CD4-positive, alpha-beta T cell treated with Interleukin-15 for 1 hour (primary cell): ENCODE results near the gene CUEDC1.

ENCODE experiments used
- DNase-seq: peaks from one replicate; pipeline ENCODE4 v3.0.0-alpha.2; 2020

Gene CUEDC1

DNA sequence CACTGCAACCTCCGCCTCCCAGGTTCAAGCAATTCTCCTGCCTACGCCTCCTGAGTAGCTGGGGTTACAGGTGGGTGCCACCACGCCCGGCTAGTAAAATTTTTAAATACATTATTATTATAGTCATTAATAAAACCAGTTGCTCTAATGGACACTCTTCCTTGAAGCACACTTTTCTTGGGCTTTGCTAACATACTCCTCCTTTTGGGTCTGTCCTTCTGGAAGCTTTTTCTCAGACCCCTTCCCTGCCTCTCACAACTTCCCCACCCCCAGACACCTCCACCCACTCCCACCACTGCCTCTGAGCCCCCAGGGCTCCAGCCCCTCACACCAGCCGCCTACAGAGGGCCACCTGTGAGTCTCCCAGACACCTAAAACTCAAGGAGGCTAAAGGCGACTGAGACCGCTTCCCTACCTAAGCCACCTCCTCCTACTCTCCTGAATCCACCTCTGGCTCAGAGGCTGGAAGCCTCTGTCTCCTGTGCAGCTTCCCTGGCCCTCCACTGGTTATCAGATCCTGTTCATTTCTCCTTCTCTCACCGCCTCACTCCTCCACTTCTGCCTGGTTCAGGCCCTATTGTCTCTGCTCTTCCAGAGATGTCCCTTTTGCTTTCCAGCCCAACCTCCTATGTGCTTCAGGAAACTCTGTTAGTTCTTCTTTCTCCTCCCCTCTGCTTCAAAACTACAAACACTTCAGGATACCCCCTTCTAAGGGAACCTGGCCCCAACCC, 2.1 kb upstream of the CUEDC1 start:
- DNase-seq = no peak

DNA sequence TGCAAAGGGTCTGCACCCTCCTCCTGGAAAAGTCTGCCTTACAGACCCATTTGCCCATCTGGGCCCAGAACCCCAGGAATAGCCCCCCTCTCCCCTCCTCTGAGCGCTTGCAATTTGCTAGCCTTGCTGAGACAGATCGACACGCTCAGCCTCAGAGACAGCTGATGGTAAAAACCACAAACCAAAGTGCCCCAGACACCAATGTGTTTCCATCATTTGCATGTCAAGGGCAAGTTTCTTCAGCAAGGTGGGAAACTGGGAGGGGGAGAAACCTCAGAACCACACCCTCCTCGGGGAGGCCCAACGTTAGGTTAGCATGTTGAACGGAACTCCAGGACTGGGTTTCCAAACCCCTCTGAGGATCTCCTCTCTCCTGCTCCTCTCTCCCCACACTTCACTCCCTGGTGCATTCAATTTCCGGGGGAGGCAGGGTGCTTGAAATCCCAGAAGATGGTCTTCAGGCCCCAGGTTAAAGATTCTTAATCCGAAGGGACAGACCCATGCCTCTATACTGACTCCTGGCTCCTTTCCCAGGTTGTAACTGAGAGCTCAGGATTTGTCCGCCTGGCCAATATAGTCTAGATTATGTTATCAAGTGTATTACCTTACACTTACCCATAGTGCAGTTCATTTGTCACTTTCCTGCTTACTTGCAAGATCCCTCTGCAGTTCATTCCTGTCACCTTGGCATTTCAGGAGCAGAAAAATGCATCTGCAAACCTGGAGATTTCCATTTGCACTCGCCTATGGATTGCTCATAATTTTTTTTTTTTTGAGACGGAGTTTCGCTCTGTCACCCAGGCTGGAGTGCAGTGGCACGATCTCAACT, 1.3 kb upstream of the CUEDC1 start:
- DNase-seq = peak; percentile 41

DNA sequence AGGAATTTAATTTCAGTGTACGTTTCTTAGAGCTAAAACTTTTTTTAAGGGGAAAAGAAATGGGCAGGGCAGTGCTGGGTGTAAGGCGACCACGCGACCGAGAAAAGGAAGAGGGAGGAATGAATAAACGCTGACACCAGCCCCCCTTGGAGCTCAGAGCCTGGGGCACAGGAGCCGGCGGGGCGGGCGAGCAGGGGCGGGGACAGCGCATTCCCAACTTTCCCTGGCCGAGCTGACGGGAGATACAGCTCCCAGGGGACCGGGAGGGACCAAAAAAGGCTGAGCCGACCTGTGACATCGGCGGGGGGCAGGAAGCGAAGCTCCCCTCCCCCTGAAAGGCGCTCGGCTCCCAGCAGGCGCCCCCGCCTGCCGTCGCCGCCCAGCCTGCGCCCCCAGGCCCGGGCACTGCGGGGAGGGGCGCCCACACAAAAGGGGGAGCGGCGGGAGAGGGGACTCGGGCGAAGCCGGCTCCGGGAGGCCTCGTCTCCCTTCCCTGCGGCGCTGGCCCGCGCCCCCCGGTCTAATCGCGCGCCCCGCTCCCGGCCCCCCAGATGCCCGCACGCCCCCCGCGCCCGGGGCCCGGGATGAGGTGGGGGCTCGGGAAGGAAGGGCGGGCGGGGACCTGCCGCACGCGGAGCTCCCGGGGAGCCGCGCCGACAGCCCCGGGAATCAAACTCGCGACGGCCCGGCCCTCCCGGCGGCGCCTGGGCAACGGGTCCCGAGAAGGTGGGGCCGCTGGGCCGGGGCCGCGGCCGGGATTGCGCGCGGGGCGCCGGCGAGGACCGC, 622 bp downstream of the CUEDC1 start:
- DNase-seq = no peak

DNA sequence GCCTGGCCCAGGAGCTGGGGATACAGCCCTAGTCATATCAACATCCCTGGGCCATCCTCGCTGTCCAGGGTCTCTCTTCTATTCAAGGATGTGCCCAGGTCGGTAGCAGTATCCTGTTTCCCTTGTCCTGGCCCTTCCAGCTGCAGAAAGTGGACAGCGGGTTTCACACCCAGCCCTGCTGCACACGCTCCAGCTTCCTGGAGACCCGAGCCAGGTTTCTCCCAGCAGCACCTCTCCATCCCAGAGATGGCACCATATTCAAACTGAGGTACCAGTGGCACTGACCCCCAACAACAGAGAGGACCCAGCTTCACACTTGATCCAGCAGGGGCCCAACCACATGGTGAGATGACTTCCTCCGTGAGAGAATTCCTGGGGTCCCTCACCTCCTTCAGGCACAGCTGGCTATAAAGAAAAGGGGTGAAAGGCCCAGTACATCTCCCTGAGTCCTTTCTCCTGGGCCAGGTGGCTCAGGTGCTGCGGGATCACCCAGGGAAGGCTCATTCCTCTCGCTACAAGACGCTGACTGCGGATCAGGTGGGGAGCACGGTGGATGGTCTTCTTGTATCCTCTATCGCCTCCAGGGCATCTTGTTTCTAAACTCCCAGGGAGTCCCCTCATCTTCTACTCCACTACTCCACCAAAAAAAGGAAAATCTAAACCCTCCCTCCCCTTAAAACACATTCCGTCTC, 1.4 kb downstream of the CUEDC1 start:
- DNase-seq = no peak

DNA sequence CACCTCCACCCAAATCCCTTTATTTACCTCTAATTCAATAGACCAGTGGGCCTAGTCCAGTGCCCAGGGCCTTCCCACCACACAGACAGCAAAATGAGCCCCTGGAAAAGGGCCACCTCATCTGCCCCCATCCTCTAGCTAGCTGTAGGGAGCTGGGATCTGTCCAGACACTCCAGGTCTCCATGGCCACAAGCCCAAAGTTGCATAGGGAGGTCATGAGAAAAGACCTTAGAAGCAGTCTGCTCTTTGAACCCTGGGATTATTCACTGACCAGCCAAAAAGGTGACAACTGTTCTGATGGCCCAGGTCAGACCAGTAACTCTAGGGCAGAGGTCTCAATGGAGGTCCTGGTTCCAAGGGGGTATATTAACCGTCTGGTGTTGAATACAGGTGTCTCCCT, 2.0 kb downstream of the CUEDC1 start:
- DNase-seq = no peak

- DNase-seq = no peak
Measured at GRCh38 chr17:57949649-57950048, 5.6 kb downstream of the CUEDC1 start.

DNA sequence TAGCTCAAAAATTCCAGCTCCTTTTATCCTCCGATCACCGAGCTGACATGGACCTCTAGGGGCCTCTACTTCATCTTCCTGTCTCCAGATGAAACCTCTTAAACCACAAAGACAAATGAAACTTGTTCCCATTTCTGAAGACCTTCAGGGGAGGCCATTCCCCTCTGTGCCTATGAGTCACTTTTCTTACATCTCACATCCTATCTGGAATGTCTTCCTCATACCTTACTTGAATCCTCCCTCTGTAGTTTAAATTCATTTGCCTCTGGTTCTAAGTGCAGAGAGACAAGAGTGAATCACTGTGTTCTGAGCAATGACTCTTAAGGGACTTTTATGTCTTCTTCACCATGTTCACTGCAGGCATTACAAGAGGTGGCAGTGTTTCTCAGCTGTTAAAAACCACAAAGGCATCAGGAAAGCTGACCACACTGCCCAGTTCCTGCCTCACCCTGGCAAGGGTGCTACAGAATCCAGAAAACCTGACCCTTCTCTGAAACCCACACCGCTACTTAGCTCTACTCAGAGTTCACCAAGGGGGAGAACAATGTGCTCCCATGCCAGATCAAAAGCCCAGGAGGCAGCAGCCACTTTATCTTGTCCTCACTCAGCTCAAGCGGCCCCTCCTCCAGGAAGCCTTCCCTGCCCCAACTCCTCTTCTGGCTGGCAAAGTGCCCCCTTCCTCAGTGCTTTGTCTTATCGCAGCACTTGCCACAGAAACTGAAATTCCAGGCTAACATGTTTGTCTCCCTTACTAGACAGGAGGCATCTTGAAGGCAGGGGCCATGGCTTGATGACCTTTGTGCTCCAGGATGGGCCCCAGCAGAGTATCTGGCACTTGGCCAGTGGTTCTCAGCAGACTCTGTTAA, 6.4 kb downstream of the CUEDC1 start:
- DNase-seq = peak; percentile 21

- DNase-seq = no peak
Measured at GRCh38 chr17:57948169-57948554, 7.0 kb downstream of the CUEDC1 start.

DNA sequence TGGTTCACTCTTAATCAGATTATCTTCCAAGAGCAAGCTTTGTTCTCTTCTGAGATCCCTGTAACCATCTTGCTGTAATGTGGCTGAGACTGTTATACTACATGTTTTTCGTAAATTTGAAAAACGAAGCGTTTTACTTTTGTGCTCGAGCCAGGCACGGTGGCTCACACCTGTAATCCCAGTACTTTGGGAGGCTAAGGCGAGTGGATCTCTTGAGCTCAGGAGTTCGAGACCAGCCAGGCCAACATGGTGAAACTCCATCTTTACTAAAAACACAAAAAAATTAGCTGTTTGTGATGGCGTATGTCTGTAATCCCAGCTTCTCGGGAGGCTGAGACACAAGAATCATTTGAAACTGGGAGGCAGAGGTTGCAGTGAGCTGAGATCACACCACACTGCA, 7.8 kb downstream of the CUEDC1 start:
- no peak for DNase-seq

GRCh38 chr17:57946798-57947358, 8.3 kb downstream of the CUEDC1 start:
- DNase-seq = peak; percentile 64

- DNase-seq = no peak
Measured at GRCh38 chr17:57945996-57946797, 9.0 kb downstream of the CUEDC1 start.

GRCh38 chr17:57944908-57945307, 10.3 kb downstream of the CUEDC1 start:
- no peak for DNase-seq

DNA sequence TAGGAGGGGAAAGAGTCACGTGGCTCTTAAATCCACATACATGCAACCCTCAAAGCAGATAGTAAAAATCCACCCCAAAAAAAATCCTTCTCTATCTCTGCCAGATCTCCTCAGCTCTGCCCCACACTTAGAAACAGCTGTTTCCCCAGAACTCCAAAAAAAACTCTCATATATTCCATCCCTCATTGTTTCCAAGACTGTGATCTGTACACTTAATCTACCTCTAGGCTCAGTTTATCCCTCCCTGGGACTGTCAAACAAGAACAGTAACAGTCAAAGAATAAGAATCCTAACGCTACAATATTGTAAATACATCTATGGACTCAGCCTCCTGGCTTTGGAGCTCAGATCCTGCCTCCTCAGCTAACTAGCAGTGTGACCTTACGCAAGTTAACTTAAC, 11.6 kb downstream of the CUEDC1 start:
- no peak for DNase-seq

DNA sequence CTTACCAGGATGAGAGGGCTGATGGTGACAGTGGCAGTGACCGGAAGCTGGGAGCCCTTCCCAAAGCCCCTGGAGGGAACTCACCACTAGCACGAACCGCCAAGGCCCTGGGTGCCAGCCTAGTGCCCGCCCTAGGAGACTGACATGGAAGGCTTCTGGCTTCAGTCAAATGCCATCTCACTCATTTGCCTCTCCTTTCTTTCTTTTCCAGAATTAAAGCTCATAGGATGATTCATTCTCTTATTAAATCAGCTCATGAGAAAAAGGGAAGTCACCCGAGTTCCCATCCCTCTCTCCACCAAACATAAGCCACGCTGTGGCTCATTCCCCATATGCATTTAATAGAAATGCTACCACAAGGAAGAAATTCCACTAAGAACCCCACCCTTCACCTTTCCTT, 12.1 kb downstream of the CUEDC1 start:
- no peak for DNase-seq

DNA sequence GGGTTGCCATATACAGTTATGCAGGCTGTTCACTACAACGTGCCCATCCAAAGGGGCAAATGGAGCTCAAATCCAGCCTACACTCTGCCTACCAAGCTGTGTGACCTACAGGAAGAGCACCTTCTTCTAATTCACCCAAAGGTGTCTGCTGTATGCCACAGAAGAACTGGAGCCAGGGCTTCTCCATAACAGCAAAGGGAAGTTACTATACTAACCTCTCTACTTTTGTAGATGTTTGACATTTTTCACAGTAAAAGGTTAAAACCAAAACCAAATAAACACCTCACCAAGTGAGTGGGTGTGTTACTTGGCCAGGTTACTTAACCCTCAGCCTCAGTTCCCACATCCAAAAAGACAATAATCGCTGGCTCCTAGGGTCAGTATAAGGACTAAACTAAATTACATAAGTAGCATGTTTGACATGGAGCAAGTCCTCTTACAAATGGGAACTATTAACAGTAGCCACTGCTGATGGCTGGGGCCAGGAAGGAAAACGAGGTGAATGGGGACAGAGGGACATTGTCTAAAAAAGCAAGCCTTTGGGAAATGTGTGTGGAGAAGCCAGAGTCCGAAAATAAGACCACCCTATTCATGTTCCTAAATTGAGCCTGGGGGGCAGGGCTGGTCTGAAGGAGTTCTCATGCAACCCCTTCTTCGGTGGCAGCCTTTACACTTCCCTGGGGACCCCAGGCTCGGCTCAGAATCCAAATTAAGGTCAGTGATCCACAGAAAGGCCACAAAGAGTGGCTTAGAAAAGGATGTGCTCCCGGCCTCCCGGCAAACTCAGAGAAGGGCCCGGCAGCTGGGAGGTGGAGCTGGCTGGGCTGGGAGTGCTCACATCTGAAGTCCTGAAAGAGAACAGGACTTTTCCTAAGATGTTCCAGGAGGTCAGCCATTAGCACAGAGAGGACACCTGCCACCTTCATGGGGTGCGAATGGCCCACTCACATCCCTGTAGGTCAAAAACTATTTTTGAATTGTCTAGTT, 13.5 kb downstream of the CUEDC1 start:
- no peak for DNase-seq

GRCh38 chr17:57940653-57941329, 14.4 kb downstream of the CUEDC1 start:
- no peak for DNase-seq

DNA sequence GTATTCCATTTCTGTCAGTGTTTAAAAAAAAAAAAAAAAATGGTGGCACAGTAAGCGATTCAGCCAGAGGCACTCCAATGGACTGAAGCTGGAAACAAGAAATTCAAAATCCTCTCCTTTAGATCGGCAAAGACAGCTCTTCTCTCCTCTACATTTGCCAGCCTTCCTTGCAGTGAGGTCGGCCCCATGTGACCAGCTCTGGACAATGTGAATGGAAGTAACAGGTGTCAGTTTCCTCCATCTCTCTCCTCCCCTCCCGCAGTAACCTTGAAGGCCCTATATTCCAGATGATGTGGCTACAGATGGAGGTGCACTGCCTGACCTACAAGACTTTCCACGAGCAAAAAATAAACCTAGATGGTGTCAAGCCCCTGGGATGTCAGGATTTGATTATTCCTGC, 15.0 kb downstream of the CUEDC1 start:
- no peak for DNase-seq

DNA sequence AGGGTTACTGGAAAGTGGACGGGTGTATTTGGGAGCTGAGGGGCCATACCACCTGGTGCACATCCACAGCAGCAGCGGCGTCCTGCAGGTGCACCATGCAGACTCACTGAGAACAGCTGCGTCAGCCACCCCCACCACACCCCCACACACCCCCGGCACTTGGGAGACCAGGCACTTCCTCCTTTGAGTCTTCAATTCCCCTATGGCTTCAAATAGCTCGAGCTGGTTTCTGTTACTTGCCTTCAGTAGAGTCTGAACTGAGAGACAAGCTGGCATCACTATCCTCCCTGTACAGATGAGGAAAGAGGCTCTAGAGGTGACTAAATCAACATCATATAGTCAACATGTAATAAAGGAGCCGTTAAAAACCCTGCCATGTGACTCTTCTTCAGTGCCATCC, 15.4 kb downstream of the CUEDC1 start:
- DNase-seq = peak; percentile 77

DNA sequence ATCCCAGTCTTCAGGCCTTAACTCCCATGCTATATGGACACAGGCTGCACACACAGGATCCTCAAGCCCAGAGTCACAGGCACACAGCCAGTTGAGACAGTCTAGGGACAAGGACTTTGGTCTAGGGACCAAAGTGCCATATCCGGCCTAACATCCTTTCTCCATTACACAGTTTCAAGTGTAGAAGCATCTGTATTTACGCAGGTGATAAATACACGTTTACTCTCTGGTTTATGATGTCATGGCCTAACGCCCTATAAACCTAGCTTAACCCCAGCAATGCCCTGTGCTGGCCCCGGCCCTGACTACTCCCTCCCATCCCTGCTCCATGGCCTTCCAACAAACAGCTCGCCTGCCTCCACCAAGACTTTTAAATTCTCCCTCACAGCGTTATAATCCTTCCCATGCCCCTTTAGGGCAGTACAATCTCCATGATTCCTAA, 17.1 kb downstream of the CUEDC1 start:
- no peak for DNase-seq
